Measurements from ENCODE around the gene SHROOM3. TPM values are rescaled to one million over a fixed set of nuclear protein-coding genes. Genes with fewer than 3 reads are reported as not detected.

SHROOM3 gene
- total and polyA plus RNA-seq, 12 donors: 1.1 to 16.2 (median 8.8) TPM

GRCh38 chr4:76568262-76568661 is 133.2 kb downstream of the SHROOM3 start:
- no peak overlapping the region for H3K27ac ChIP-seq
- intact Hi-C loops (cut with DNase I): no loop called here
- H3K4me1 ChIP-seq (replicated peaks in 1 of 2): no peaks in the 10 kb centered on the region
- H3K4me3 ChIP-seq: no peak overlapping the region
- H3K36me3 ChIP-seq (replicated peaks in 1 of 2): no peaks in the 10 kb centered on the region
- H3K9me3 ChIP-seq (replicated peaks in 1 of 3): no peaks in the 10 kb centered on the region
- TF ChIP-seq CTCF (IDR thresholded peaks at IDR 0.05) (no peak), POLR2A (IDR thresholded peaks at IDR 0.05) (no peak)
- no peaks in the 10 kb centered on the region for H3K27me3 ChIP-seq
- 70 to 81% (median 74%) methylated on average over 5 of the region's 5 CpGs for WGBS, 4 donors
- DNase-seq: no peak

GRCh38 chr4:76569225-76569624 is 134.2 kb downstream of the SHROOM3 start:
- Histone ChIP-seq H3K4me3 (no peak overlapping the region), H3K27me3 (no peaks in the 10 kb centered on the region)
- WGBS, 4 donors: 81 to 94% (median 86%) methylated on average over 3 of the region's 3 CpGs

GRCh38 chr4:76569706-76570105 is 134.7 kb downstream of the SHROOM3 start:
- Histone ChIP-seq H3K36me3 (replicated peaks in 1 of 2) (no peaks in the 10 kb centered on the region), H3K4me1 (replicated peaks in 1 of 2) (no peaks in the 10 kb centered on the region), H3K9me3 (replicated peaks in 1 of 3) (no peaks in the 10 kb centered on the region), H3K27me3 (no peaks in the 10 kb centered on the region), H3K4me3 (no peak overlapping the region), H3K27ac (no peak overlapping the region)
- TF ChIP-seq POLR2A (IDR thresholded peaks at IDR 0.05): no peak
- TF ChIP-seq CTCF (IDR thresholded peaks at IDR 0.05): no peak
- intact Hi-C loops (cut with DNase I): no loop called here
- DNase-seq: no peak
- WGBS, 4 donors: 77 to 83% (median 80%) methylated on average over 4 of the region's 4 CpGs

More at GRCh38 chr4:76569225-76569624, 134.2 kb downstream of the SHROOM3 start:
- intact Hi-C loops (cut with DNase I): no loop called here
- H3K27ac ChIP-seq: no peak overlapping the region
- TF ChIP-seq CTCF (IDR thresholded peaks at IDR 0.05) (no peak), POLR2A (IDR thresholded peaks at IDR 0.05) (no peak)
- no peaks in the 10 kb centered on the region for H3K36me3 ChIP-seq (replicated peaks in 1 of 2)
- no peaks in the 10 kb centered on the region for H3K4me1 ChIP-seq (replicated peaks in 1 of 2)
- no peaks in the 10 kb centered on the region for H3K9me3 ChIP-seq (replicated peaks in 1 of 3)
- DNase-seq: no peak

- WGBS, 4 donors: 69 to 73% (median 70%) methylated on average over 10 of the region's 10 CpGs
- DNase-seq: no peak
- Histone ChIP-seq H3K4me1 (replicated peaks in 1 of 2) (no peaks in the 10 kb centered on the region), H3K36me3 (replicated peaks in 1 of 2) (no peaks in the 10 kb centered on the region), H3K9me3 (replicated peaks in 1 of 3) (no peaks in the 10 kb centered on the region), H3K4me3 (no peak overlapping the region), H3K27ac (no peak overlapping the region), H3K27me3 (no peaks in the 10 kb centered on the region)
- TF ChIP-seq POLR2A (IDR thresholded peaks at IDR 0.05) (no peak), CTCF (IDR thresholded peaks at IDR 0.05) (no peak)
- intact Hi-C loops (cut with DNase I): no loop called here
Observed at GRCh38 chr4:76570141-76570973, 135.3 kb downstream of the SHROOM3 start.

Measured in adrenal gland (tissue), 12 donors.